GM12878 (cell line): ENCODE results near the gene BCL2L13. TPM values are rescaled to one million over a fixed set of nuclear protein-coding genes. Genes with fewer than 3 reads are reported as not detected.

Experiments used
- ATAC-seq: fragments of 200-7000 bp; cut with Tn5 transposase; 3 replicates; pipeline ENCODE4 v1.9.1; 2020; ENCODE audit warnings: mild to moderate bottlenecking, moderate library complexity
- BruUV-seq: library from RNA; stranded (reverse); fragments of 400-500 nt; replicated peaks from 2 replicates; lab custom pipeline; 2021; lab: Mats Ljungman, UMichigan
- CTCF ChIA-PET: fragments of 300-600 bp; sonication (Branson Sonifier 250); formaldehyde crosslinking; extraction: SDS; loops from one replicate; lab custom pipeline; 2021; ENCODE audit warnings: inconsistent platforms; lab: Yijun Ruan, JAX
- POLR2A ChIA-PET: fragments of 350-600 bp; formaldehyde crosslinking; extraction: SDS; loops from one replicate; lab custom pipeline; 2021; ENCODE audit warnings: inconsistent platforms; lab: Charles Lee
- RAD21 ChIA-PET: fragments of 300-600 bp; sonication (Branson Sonifier 250); formaldehyde crosslinking; loops from one replicate; lab custom pipeline; 2023; ENCODE audit warnings: antibody characterized with exemption; ENCODE audit not compliant: unreplicated experiment; lab: Charles Lee
- SMC1A ChIA-PET: fragments of 300-600 bp; sonication (Branson Sonifier 250); formaldehyde crosslinking; loops from one replicate; lab custom pipeline; 2023; ENCODE audit not compliant: unreplicated experiment, uncharacterized antibody; lab: Charles Lee
- DNase-seq: peaks from one replicate; pipeline ENCODE4 v3.0.0-alpha.2; 2011; ENCODE audit warnings: low read depth, low spot score
- FAIRE-seq: peaks from 3 replicates; lab custom pipeline; 2011; peaks lifted over from hg19 to GRCh38; lab: Jason Lieb, UNC
- H2AFZ ChIP-seq: 2 replicates; pipeline ENCODE4 v1.6.0; 2011; ENCODE audit warnings: low read depth, low read length, control low read depth; ENCODE audit not compliant: control insufficient read depth
- H3K27ac ChIP-seq: 2 replicates; pipeline ENCODE4 v1.5.1; 2011; ENCODE audit warnings: control low read depth; ENCODE audit not compliant: control insufficient read depth, insufficient read depth
- H3K27me3 ChIP-seq, 2 experiments: replicated peaks in 1 of 2; 2 replicates each; pipeline versions ENCODE4 v1.6.0 to v1.6.1; 2011; ENCODE audit warnings: low read length in 1 of 2; ENCODE audit not compliant: control insufficient read depth in 2 of 2, insufficient read depth in 2 of 2
- H3K36me3 ChIP-seq, 2 experiments: 2 replicates each; pipeline ENCODE4 v1.5.1; 2011; ENCODE audit warnings: low read length in 1 of 2; ENCODE audit not compliant: control insufficient read depth in 2 of 2, insufficient read depth in 2 of 2
- H3K4me1 ChIP-seq: 2 replicates; pipeline ENCODE4 v1.6.1; 2011; ENCODE audit warnings: mild to moderate bottlenecking, low read length, moderate library complexity, mixed read lengths; ENCODE audit not compliant: control insufficient read depth, insufficient read depth
- H3K4me2 ChIP-seq: 2 replicates; pipeline ENCODE4 v1.6.0; 2011; ENCODE audit warnings: control low read depth; ENCODE audit not compliant: control insufficient read depth, insufficient read depth
- H3K4me3 ChIP-seq: fragments of 200-600 bp; sonication (generic); 2 replicates; pipeline ENCODE4 v1.5.1; 2016
- H3K79me2 ChIP-seq: 2 replicates; pipeline ENCODE4 v1.6.0; 2011; ENCODE audit warnings: low read length; ENCODE audit not compliant: control insufficient read depth, insufficient read depth
- H3K9ac ChIP-seq: 2 replicates; pipeline ENCODE4 v1.8.0; 2011; ENCODE audit warnings: low read length, control low read depth, mixed read lengths; ENCODE audit not compliant: control insufficient read depth, insufficient read depth
- H3K9me3 ChIP-seq: replicated peaks from 3 replicates; pipeline ENCODE4 v1.5.1; 2011; ENCODE audit warnings: mild to moderate bottlenecking, low read length; ENCODE audit not compliant: control insufficient read depth, insufficient read depth
- H4K20me1 ChIP-seq: 2 replicates; pipeline ENCODE4 v1.6.0; 2011; ENCODE audit not compliant: control insufficient read depth, insufficient read depth
- ATF7 ChIP-seq: fragments of 450-650 bp; IDR thresholded peaks from 2 replicates; pipeline ENCODE4 v1.6.1; 2016; ENCODE audit warnings: low read depth, mild to moderate bottlenecking
- CBX5 ChIP-seq: sonication (generic); IDR thresholded peaks from 2 replicates; pipeline ENCODE4 v1.6.1; 2016; ENCODE audit warnings: low read depth, moderate library complexity, mild to moderate bottlenecking, inconsistent platforms
- EZH2 ChIP-seq: IDR thresholded peaks from 2 replicates; pipeline ENCODE4 v1.6.1; 2012; ENCODE audit warnings: low read depth, mild to moderate bottlenecking, control low read depth, inconsistent platforms, low read length, borderline replicate concordance; ENCODE audit not compliant: control insufficient read depth
- FOS ChIP-seq: IDR thresholded peaks from 3 replicates; pipeline ENCODE4 v1.6.1; 2011; ENCODE audit warnings: borderline replicate concordance; ENCODE audit not compliant: insufficient read length; ENCODE audit errors: extremely low read depth
- IKZF2 ChIP-seq, 2 experiments: fragments of 450-650 bp; IDR thresholded peaks; 2 replicates each; pipeline ENCODE4 v1.6.1; 2017; ENCODE audit warnings: mild to moderate bottlenecking in 2 of 2, moderate library complexity in 2 of 2
- JUND ChIP-seq: IDR thresholded peaks from 2 replicates; pipeline ENCODE4 v1.6.1; 2012; ENCODE audit warnings: low read depth, mild to moderate bottlenecking, low read length, improper control_type of control experiment, moderate library complexity
- NFIC ChIP-seq: IDR thresholded peaks from 2 replicates; pipeline ENCODE4 v1.6.1; 2012; ENCODE audit warnings: low read depth, mild to moderate bottlenecking, inconsistent platforms, low read length, moderate library complexity
- NR2C2 ChIP-seq: IDR thresholded peaks from 2 replicates; pipeline ENCODE4 v1.6.1; 2011; ENCODE audit warnings: borderline replicate concordance, low read depth; ENCODE audit not compliant: control insufficient read depth, insufficient read length
- PKNOX1 ChIP-seq: fragments of 450-650 bp; IDR thresholded peaks from 2 replicates; pipeline ENCODE4 v1.6.1; 2016; ENCODE audit warnings: mild to moderate bottlenecking
- RBBP5 ChIP-seq: fragments of 200-600 bp; sonication (generic); conservative IDR thresholded peaks from 2 replicates; pipeline ENCODE4 v1.6.1; 2016
- SUPT20H ChIP-seq: IDR thresholded peaks from 2 replicates; pipeline ENCODE4 v1.6.1; 2011; ENCODE audit warnings: low read depth, mild to moderate bottlenecking, low read length, moderate library complexity, borderline replicate concordance; ENCODE audit not compliant: control insufficient read depth
- SUZ12 ChIP-seq: fragments of 200-600 bp; sonication (generic); IDR thresholded peaks from one replicate; pipeline ENCODE4 v1.6.1; 2018; ENCODE audit warnings: antibody characterized with exemption, mild to moderate bottlenecking; ENCODE audit not compliant: unreplicated experiment
- TBL1XR1 ChIP-seq: IDR thresholded peaks from 2 replicates; pipeline ENCODE4 v1.6.1; 2012; ENCODE audit warnings: low read depth, low read length, improper control_type of control experiment
- WGBS: methylation state at CpG from one replicate; pipeline ENCODE4 v1.1.6; 2016; ENCODE audit warnings: low lambda C conversion rate; ENCODE audit not compliant: insufficient replicate concordance, insufficient coverage; ENCODE audit errors: missing lambda C conversion rate; 5-methylcytosine and 5-hydroxymethylcytosine counted together
- in situ Hi-C: fragments of 300-500 bp; cut with MboI; formaldehyde crosslinking; loops from 9 replicates; pipeline ENCODE4 v1.14.3; 2018; ENCODE audit warnings: mixed read lengths
- intact Hi-C: fragments of 100-400 bp; cut with micrococcal nuclease; formaldehyde crosslinking; loops from one replicate; pipeline ENCODE4 v1.14.2; 2022; ENCODE audit not compliant: unreplicated experiment
- polyA plus RNA-seq, 11 experiments: library from polyadenylated mRNA; depleted of rRNA in 4 of 11; unstranded in 6 of 11; stranded (reverse) in 5 of 11; fragments of >200 nt; fragmentation: Nextera tagmentation in 4 of 11; fragmentation: Illumina TruSeq in 1 of 11; extraction: Ambion mirVana in 4 of 11; extraction: Trizol in 1 of 11; gene quantifications; 1 replicate in 1 of 11; 2 replicates in 10 of 11; pipeline versions ENCODE4 v1.2.1 to v1.2.3, GENCODE V29; 2011 to 2016; ENCODE audit warnings: inconsistent platforms in 2 of 11, missing spikeins in 2 of 11, low read depth in 1 of 11
- total RNA-seq, 4 experiments: library from RNA; depleted of rRNA in 3 of 4; stranded (reverse); fragments of >200 nt in 3 of 4; fragmentation: Illumina TruSeq in 1 of 4; extraction: Trizol in 1 of 4; gene quantifications; 2 replicates each; pipeline versions ENCODE4 v1.2.1 to v1.2.3, GENCODE V29; 2013 to 2021

Gene BCL2L13
- total and polyA plus RNA-seq, 10 of the 15 experiments (the other 5 are each of a cell fraction or from before 2014, with no cell fraction given): 18.6 to 30.6 (median 28.2) TPM

GRCh38 chr22:17656870-17657395 lies 18.4 kb downstream of the BCL2L13 start:
- Histone ChIP-seq H4K20me1 (no peaks in the 10 kb centered on the region), H3K27me3 (no peaks in the 10 kb centered on the region), H3K9me3 (no peaks in the 10 kb centered on the region), H3K4me2 (no peak overlapping the region), H3K27ac (no peak overlapping the region), H3K4me3 (no peak overlapping the region), H3K36me3 (peaks cover 0 to 2% of the 10 kb centered on the region in 2 experiments; a peak in 1 of 4 replicates), H3K4me1 (no peaks in the 10 kb centered on the region), H3K9ac (no peak overlapping the region), H2AFZ (no peak overlapping the region), H3K79me2 (no peaks in the 10 kb centered on the region)
- in situ Hi-C loops (no loop called here), intact Hi-C loops (no loop called here)
- DNase-seq (no peak), FAIRE-seq (no peak), ATAC-seq (no peak)
- ChIA-PET RAD21 (no interaction called here), CTCF (no interaction called here), SMC1A (no interaction called here), POLR2A (interaction anchor here (0.6 kb wide), 1 partner anchor 437 kb away, joined by 8 read pairs; no protein-coding TSS in a partner anchor)
- TF ChIP-seq RBBP5 (no peak), SUPT20H (no peak), FOS (no peak), SUZ12 (no peak)
- WGBS: over 99% methylated on average over 10 of the region's 10 CpGs
- TSS peak; percentile 70 for BruUV-seq

GRCh38 chr22:17664414-17665055 lies 26.0 kb downstream of the BCL2L13 start:
- no peak overlapping the region for H3K4me2 ChIP-seq
- H3K79me2 ChIP-seq: no peaks in the 10 kb centered on the region
- BruUV-seq: no TSS peak
- DNase-seq (no peak), FAIRE-seq (no peak), ATAC-seq (no peak)
- H3K4me3 ChIP-seq: no peak overlapping the region
- H3K9ac ChIP-seq: no peak overlapping the region
- H3K4me1 ChIP-seq: no peaks in the 10 kb centered on the region
- intact Hi-C loops (no loop called here), in situ Hi-C loops (no loop called here)
- no peak overlapping the region for H2AFZ ChIP-seq
- RAD21 ChIA-PET: no interaction called here
- H4K20me1 ChIP-seq: no peaks in the 10 kb centered on the region
- POLR2A ChIA-PET: no interaction called here
- H3K36me3 ChIP-seq: peaks cover 2 to 12% of the 10 kb centered on the region in 2 experiments; a peak in 2 of 4 replicates
- TF ChIP-seq IKZF2 (IDR thresholded peaks at IDR 0.05) (no peak), JUND (no peak), TBL1XR1 (no peak), PKNOX1 (no peak), EZH2 (no peak), NFIC (no peak), CBX5 (no peak), NR2C2 (no peak), ATF7 (no peak)
- no peaks in the 10 kb centered on the region for H3K27me3 ChIP-seq
- SMC1A ChIA-PET: no interaction called here
- peaks cover 12% of the 10 kb centered on the region; the same call in 2 of the 3 replicates for H3K9me3 ChIP-seq
- H3K27ac ChIP-seq: no peak overlapping the region
- CTCF ChIA-PET: no interaction called here
- WGBS: 96% methylated on average over 6 of the region's 6 CpGs
